Measurements from ENCODE around the gene CCSER1. TPM values are rescaled to one million over a fixed set of nuclear protein-coding genes. Genes with fewer than 3 reads are reported as not detected.

CCSER1 gene
- total and polyA plus RNA-seq, 2 donors (not counting 1 experiment from before 2014, with no cell fraction given): under 0.01 TPM; not detected in 1

DNA sequence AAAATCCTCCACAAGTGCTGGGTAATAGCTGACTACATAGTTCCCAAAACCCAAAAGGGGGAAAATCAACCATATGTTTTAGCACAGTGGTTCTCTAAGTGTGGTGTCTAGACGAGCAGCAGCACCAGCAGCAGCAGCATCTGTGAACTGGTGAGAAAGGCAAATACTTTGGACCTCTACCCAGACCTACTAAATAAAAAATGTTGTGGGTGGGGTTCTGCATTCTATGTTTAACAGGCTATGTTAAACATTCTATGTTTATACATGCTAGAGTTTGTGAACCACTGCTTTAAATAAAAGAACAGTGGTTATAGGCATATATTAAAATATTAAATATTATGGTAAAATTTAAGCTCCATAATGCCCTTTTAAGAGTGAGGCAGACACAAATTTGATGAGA, 1171.6 kb downstream of the CCSER1 start:
- no peaks in the 10 kb centered on the region for H3K9me3 ChIP-seq (ENCODE audit: control insufficient read depth, insufficient read depth, low read depth, low read length)
- no peak for TF ChIP-seq EZH2 (IDR thresholded peaks at IDR 0.05; ENCODE audit: low read length, missing control alignments)
- TF ChIP-seq, protein P1, sequence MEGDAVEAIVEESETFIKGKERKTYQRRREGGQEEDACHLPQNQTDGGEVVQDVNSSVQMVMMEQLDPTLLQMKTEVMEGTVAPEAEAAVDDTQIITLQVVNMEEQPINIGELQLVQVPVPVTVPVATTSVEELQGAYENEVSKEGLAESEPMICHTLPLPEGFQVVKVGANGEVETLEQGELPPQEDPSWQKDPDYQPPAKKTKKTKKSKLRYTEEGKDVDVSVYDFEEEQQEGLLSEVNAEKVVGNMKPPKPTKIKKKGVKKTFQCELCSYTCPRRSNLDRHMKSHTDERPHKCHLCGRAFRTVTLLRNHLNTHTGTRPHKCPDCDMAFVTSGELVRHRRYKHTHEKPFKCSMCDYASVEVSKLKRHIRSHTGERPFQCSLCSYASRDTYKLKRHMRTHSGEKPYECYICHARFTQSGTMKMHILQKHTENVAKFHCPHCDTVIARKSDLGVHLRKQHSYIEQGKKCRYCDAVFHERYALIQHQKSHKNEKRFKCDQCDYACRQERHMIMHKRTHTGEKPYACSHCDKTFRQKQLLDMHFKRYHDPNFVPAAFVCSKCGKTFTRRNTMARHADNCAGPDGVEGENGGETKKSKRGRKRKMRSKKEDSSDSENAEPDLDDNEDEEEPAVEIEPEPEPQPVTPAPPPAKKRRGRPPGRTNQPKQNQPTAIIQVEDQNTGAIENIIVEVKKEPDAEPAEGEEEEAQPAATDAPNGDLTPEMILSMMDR (conservative IDR thresholded peaks at IDR 0.05 in 1 of 2, IDR thresholded peaks at IDR 0.05 in 1 of 2; ENCODE audit: low read depth in 1 of 2, low read length in 2 of 2): no peak
- no peak overlapping the region for H3K4me2 ChIP-seq (ENCODE audit: extremely low read depth, insufficient read depth, low read length)
- H3K4me3 ChIP-seq (replicated peaks in 1 of 4; ENCODE audit: control extremely low read depth in 1 of 4, insufficient read depth in 1 of 4, low read depth in 3 of 4, low read length in 4 of 4): no peak overlapping the region
- no peak overlapping the region for H3K9ac ChIP-seq (ENCODE audit: insufficient read depth, low read length)
- H2AFZ ChIP-seq (ENCODE audit: low read length): no peak overlapping the region
- no peaks in the 10 kb centered on the region for H4K20me1 ChIP-seq (ENCODE audit: control insufficient read depth, extremely low read depth, insufficient read depth, low read length)
- DNase-seq (ENCODE audit: low read depth in 2 of 2): no peak
- no peak overlapping the region for H3K27ac ChIP-seq (ENCODE audit: insufficient read depth, low read length)
- H3K4me1 ChIP-seq (ENCODE audit: control insufficient read depth, extremely low read depth, insufficient read depth, low read length): no peaks in the 10 kb centered on the region
- H3K79me2 ChIP-seq (ENCODE audit: control insufficient read depth, insufficient read depth, low read length): no peaks in the 10 kb centered on the region
- H3K27me3 ChIP-seq (ENCODE audit: control insufficient read depth, insufficient read depth, low read length): no peaks in the 10 kb centered on the region
- no peaks in the 10 kb centered on the region for H3K36me3 ChIP-seq (ENCODE audit: control insufficient read depth, insufficient read depth, low read length)

GRCh38 chr4:91302120-91302519, 1174.9 kb downstream of the CCSER1 start:
- no peaks in the 10 kb centered on the region for H4K20me1 ChIP-seq (ENCODE audit: control insufficient read depth, extremely low read depth, insufficient read depth, low read length)
- no peak for DNase-seq (ENCODE audit: low read depth in 2 of 2)
- no peak overlapping the region for H2AFZ ChIP-seq (ENCODE audit: low read length)
- H3K4me3 ChIP-seq (replicated peaks in 1 of 4; ENCODE audit: control extremely low read depth in 1 of 4, insufficient read depth in 1 of 4, low read depth in 3 of 4, low read length in 4 of 4): no peak overlapping the region
- no peak overlapping the region for H3K27ac ChIP-seq (ENCODE audit: insufficient read depth, low read length)
- no peaks in the 10 kb centered on the region for H3K27me3 ChIP-seq (ENCODE audit: control insufficient read depth, insufficient read depth, low read length)
- no peaks in the 10 kb centered on the region for H3K79me2 ChIP-seq (ENCODE audit: control insufficient read depth, insufficient read depth, low read length)
- H3K9me3 ChIP-seq (ENCODE audit: control insufficient read depth, insufficient read depth, low read depth, low read length): no peaks in the 10 kb centered on the region
- no peaks in the 10 kb centered on the region for H3K36me3 ChIP-seq (ENCODE audit: control insufficient read depth, insufficient read depth, low read length)
- no peak overlapping the region for H3K9ac ChIP-seq (ENCODE audit: insufficient read depth, low read length)
- no peak for TF ChIP-seq EZH2 (IDR thresholded peaks at IDR 0.05; ENCODE audit: low read length, missing control alignments)
- TF ChIP-seq, protein P1 (conservative IDR thresholded peaks at IDR 0.05 in 1 of 2, IDR thresholded peaks at IDR 0.05 in 1 of 2; ENCODE audit: low read depth in 1 of 2, low read length in 2 of 2): no peak
- no peaks in the 10 kb centered on the region for H3K4me1 ChIP-seq (ENCODE audit: control insufficient read depth, extremely low read depth, insufficient read depth, low read length)
- no peak overlapping the region for H3K4me2 ChIP-seq (ENCODE audit: extremely low read depth, insufficient read depth, low read length)

DNA sequence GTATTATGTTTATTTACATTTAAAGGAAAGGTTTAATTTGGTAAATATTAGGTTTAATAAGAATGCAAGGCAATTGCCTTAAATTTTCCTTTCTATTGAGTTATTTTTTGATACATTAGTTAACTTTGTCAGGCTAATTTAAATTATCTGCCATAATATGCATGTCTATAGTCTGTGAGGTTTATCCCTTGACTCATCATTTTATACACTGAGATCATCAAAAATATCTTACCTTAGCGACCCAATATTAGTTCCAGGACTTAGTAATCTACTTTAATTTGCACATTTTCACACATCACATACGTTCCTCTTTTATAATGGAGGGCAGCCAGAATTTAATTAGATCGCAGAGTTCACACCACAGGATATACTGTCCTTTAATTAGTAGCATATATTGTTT, 1177.1 kb downstream of the CCSER1 start:
- no peak overlapping the region for H3K4me2 ChIP-seq (ENCODE audit: extremely low read depth, insufficient read depth, low read length)
- H3K27me3 ChIP-seq (ENCODE audit: control insufficient read depth, insufficient read depth, low read length): no peaks in the 10 kb centered on the region
- no peak overlapping the region for H2AFZ ChIP-seq (ENCODE audit: low read length)
- H3K9me3 ChIP-seq (ENCODE audit: control insufficient read depth, insufficient read depth, low read depth, low read length): no peaks in the 10 kb centered on the region
- no peak for DNase-seq (ENCODE audit: low read depth in 2 of 2)
- H3K9ac ChIP-seq (ENCODE audit: insufficient read depth, low read length): no peak overlapping the region
- no peak overlapping the region for H3K27ac ChIP-seq (ENCODE audit: insufficient read depth, low read length)
- H4K20me1 ChIP-seq (ENCODE audit: control insufficient read depth, extremely low read depth, insufficient read depth, low read length): no peaks in the 10 kb centered on the region
- no peaks in the 10 kb centered on the region for H3K4me1 ChIP-seq (ENCODE audit: control insufficient read depth, extremely low read depth, insufficient read depth, low read length)
- no peak overlapping the region for H3K4me3 ChIP-seq (replicated peaks in 1 of 4; ENCODE audit: control extremely low read depth in 1 of 4, insufficient read depth in 1 of 4, low read depth in 3 of 4, low read length in 4 of 4)
- H3K36me3 ChIP-seq (ENCODE audit: control insufficient read depth, insufficient read depth, low read length): no peaks in the 10 kb centered on the region
- H3K79me2 ChIP-seq (ENCODE audit: control insufficient read depth, insufficient read depth, low read length): no peaks in the 10 kb centered on the region
- no peak for TF ChIP-seq EZH2 (IDR thresholded peaks at IDR 0.05; ENCODE audit: low read length, missing control alignments)
- TF ChIP-seq, protein P1 (conservative IDR thresholded peaks at IDR 0.05 in 1 of 2, IDR thresholded peaks at IDR 0.05 in 1 of 2; ENCODE audit: low read depth in 1 of 2, low read length in 2 of 2): no peak

Measured in fibroblast of lung (primary cell).